Right lobe of liver (tissue), 4 donors: ENCODE measurements around the gene FMN2.

ENCODE experiments used
- CTCF ChIP-seq, 4 donors: fragments of 200-600 bp in 3 of 4; fragments of 450-650 bp in 1 of 4; IDR thresholded peaks; one replicate each; pipeline versions ENCODE4 v1.5.1 to v1.8.0; 2016 to 2022; ENCODE audit warnings: antibody characterized with exemption in 4 of 4, mild to moderate bottlenecking in 2 of 4
- POLR2A ChIP-seq: fragments of 450-650 bp; IDR thresholded peaks from one replicate; pipeline ENCODE4 v1.6.1; 2017; ENCODE audit warnings: antibody characterized with exemption, mild to moderate bottlenecking
- donor health status: DM: no; HTN: no; CAD: no.
- donor health status: DM: no; HTN: no; CAD: no.
- donor health status: DM: no; HTN: yes; CAD: no.

GRCh38 chr1:240309769-240310168 is 218.1 kb downstream of the FMN2 start:
- TF ChIP-seq CTCF (IDR thresholded peaks at IDR 0.05) (no peak), POLR2A (no peak)
